SK-N-DZ (cell line): ENCODE data around the gene PPP4R1.

ENCODE experiments used
- DNase-seq: peaks from one replicate; pipeline ENCODE4 v3.0.0-alpha.2; 2015; ENCODE audit warnings: low spot score

PPP4R1 gene

DNA sequence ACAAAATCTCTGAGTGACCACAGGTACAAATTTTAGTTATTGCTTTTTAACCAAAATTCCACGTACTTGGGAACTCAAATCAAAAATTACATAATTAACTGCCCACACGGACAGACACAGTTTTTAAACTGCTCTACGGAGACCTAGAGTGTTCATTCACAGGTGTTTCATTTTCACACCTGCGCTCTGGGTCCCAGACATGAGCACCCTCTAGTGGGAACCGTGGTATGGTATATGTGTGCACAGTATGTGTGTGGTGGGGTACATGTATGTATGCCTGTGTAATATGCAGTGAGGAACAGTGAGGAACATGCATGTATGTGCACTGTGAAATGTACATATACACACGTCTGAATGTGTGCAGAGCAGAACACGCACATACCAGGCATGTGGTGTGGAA lies 65.0 kb downstream of the PPP4R1 start:
- DNase-seq: no peak

DNA sequence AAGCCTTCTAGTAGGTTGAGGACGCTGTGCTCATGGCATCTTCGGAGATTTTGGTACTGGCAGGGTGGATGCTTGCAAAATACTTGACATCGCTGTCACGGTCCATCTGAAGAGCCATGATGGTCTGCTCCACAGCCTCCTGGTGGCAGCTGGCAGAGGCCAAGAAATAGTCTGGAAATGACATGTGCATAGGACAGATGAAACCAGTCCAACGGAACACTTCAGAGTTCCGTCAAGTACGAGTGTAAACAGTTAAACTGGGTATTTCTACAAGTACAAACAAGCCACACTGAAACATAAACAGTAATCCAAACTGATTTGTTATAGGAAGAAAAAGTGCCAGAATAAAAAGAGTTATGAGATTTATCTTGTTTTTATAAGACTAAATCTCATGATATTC lies 66.6 kb downstream of the PPP4R1 start:
- no peak for DNase-seq

DNA sequence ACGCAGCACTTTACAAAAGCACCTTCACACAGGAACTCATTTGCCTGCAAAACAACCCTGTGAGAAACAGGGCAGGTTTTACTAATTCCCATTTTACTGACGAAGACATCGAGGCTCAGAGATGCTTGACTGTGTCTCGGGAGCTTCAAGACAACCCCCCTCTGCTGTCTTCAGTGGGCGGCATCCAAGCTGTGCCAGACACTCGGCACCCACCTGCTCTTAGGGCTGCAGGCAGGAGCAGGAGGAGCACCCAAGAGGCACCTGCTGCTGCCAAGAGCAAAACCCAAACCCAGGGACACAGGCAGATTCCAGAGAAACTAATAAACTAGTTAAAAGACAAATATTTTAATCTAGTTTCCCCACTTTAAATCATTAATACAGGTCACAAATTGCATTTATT lies 67.9 kb downstream of the PPP4R1 start:
- no peak for DNase-seq

DNA sequence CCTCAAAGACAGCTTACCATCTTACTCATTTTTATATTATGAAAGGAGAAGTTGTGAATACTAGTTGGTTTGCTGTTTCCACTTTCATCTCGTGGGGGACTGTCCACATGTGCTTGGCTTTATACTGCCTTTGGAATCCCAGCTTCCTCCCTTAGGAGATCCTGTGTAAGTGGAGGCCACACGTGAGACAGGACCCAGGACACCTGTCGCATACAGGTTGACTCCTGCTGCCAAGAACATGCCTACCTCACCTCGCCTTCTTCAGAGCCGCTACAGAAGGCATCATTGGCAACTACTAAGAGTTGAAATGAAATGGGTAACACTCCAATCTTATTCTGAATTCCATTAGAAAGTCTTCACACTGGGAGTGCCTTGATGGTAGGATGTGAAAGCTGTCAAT lies 69.3 kb downstream of the PPP4R1 start:
- DNase-seq: no peak

DNA sequence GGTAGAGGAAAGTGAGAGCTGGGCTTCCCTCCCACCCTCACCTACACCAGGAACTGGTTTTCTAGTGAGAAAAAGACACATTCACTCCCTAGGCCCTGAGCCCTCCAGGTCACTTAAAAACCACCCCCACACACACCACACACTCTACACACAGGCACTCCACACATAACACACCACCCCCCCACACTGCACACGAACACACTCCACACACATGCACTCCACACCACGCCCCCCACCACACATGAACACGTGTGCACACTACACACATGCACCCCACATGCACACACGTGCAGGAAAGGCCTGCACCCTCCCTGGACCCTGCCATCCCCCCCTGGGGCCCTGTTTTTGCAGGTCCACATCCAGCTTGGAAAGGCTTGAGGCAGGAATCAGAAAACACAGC lies 71.4 kb downstream of the PPP4R1 start:
- no peak for DNase-seq

DNA sequence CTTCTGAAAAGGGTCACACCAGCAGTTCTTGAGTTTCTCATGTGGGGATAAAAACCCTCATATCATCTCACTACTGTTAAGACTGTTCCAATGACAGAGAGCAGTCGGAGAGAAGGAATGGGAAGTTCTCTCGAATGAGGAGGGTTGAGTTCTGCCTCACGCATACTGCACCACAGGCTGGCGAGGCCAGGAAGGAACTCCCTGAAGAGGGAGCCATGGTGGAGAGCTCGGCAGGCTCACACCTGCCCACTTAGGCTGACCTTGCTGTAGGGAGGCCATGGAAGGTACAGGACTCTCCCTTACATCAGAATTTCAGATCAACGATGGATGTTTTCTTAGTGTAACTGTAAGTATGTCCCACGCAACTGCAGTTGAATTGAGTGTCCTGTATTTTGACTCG lies 74.4 kb downstream of the PPP4R1 start:
- DNase-seq: no peak

DNA sequence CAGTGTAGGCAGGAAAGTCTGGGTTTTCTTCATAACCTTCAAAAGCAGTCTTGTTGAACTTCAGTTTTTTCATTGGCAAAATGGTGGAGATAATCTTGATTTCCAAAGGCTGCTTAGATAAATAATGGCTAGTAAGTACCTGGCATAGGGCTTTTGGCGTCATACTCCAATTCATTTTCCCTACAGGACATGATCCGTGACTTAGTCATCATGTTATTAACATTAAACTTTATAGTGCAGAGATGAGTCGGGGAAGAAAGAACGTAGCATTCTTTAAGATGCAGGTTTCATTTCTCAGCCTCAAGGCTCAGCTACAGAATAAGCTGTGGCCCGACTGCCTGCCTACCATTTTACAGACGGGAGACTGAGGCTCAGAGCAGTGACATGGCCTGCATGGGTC lies 75.1 kb downstream of the PPP4R1 start:
- DNase-seq: no peak

DNA sequence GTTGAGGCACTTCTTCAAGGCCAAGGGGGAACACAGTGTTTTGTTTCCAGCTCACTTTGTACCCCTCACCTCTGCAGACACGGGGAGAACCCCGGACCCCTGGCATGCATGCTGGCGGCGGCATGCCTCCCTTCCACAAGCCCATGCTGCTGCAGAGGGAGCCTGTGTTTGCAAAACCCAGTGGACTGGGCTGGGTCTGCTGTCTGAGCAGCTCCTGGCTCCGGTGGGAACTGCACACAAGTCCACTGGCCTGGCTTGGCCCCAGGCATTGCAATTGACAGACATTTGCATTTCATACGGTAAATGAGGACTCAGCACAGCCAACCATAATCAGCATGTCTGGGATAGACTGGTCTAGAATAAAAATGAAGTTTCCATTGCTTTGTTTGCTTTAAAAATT lies 76.7 kb downstream of the PPP4R1 start:
- DNase-seq: no peak

DNA sequence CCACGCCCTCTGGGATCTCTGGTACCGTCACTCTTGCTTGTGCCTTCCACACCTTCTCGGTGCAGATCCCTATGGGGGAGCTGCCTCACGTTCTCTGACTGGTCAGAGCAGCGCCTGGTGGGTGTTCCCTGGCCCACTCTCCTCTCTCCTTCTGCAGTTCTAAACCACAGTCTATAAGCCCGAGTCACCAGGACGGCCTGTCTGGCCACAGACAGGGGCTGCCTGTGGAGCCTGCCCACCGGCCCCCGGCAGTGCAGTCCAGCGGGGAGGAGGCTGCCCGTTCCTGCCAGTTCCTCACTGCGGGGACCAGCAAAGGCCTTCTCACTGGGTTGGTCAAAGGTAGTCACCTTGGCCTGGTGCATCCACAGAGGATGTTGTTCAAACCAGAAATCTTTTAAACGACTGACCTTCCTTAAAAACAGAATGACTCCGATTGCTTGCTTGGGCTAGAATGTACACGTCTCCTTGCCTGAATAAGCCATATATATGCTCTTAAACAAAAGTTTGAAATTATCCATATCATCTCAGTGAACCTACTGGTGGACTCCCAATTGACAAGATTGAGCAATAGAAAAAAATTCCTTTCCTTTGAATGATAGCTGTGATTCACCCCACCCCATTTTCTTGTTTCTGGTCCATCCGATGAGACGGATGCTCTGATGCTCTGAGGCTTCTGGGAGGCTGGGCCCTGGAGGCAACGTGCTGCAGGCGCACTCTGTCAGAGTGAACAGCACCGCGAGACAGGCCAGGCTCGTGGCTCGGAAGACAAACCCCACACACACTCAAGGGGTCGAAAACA lies 77.8 kb downstream of the PPP4R1 start:
- no peak for DNase-seq

DNA sequence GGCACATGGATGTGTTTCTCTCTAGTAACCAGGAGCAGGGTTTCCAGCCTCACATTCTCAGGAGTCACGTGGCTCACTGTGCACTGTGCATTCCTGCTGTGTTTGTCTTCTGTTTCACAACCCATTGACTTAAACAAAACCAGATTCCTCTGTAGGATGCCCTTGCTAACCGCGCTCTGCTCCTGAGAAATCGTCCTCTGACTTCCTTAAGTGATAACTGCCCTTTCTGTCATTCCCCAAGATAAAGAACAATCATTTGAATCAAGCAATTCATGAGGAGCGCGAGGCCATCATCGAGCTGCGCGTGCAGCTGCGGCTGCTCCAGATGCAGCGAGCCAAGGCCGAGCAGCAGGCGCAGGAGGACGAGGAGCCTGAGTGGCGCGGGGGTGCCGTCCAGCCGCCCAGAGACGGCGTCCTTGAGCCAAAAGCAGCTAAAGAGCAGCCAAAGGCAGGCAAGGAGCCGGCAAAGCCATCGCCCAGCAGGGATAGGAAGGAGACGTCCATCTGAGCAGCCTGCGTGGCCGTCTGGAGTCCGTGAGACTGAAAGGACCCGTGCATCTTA lies 78.8 kb downstream of the PPP4R1 start:
- peak; percentile 35 for DNase-seq

DNA sequence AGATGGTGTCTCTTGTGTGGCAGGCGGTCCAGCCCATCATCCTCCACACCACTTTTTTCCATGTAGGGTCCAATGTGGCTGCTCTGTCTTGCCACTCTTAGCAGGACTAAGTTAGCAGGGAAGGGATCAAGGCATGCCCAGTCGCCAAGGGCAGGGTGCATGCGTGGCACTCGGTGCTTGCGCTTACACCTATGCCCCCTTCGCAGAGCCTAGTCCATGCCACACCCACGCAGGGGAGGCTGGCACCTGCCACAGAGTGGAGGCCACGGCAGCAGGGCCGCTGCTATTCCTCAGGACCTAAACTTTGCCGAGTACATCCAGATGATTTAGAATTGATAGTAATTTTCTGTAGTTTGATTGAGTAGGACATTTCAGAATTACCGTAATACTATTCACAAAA lies 79.5 kb downstream of the PPP4R1 start:
- DNase-seq: no peak

DNA sequence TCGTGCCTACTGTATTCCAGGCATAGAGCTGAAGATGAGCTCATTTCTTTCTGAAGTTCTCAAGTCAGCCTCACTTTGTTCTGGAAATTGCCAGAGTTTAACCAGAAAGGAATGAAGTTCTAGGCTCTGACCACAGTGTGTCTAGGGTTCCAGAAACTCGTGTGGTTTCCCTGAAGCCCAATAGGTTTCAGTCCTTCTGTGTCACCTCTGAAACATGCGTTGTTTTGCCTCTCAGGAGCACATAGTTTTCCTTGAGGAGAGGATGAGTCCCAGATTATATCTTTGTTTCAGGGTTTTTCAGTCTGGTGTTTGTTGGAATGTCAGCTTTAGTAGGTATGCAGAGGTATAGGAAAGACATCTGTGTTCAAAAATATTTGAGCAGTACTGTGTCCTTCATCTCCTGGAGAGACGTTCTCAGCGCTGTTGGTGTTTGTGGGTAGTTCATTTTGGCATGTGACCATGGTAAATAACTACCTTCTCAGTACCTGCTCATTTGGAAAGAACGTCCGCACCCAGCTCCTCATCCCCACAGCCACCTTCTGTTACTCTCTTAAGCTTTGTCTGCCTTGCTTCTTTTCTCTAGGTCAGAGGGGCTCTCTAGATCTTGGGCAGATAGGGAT lies 82.5 kb downstream of the PPP4R1 start:
- no peak for DNase-seq

DNA sequence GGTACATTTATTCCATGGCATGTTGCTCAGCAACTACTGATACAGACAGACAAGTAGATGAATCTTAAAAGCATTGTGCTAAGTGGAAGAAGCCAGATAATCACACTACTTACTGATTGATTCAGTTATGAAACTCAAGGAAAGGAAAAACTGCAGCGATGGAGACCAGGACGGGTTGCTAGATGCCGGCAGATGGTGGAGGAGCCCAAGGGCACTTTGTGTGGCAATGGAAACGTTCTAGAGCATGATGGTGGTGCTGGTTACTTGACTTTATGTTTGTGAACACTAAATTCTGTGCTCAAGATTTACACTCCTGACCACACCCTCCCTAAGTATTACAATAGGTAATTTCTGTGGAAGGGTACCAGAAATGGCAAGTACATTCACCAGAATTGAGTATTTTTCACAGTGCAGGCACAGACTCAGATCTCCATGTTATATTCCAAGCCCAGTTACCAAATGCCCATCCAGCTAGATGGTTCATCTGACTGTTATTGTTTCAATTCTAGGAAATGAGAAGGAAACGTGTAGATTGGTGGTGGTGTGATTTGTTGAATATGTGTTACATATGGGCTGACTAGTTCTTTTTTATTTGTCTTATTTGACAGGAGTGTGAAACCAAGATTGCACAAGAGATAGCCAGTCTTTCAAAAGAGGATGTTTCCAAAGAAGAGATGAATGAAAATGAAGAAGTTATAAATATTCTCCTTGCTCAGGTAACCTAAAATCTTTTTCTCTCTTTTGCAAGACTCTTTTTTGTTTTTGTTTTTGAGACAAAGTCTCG lies 83.9 kb downstream of the PPP4R1 start:
- DNase-seq: no peak

DNA sequence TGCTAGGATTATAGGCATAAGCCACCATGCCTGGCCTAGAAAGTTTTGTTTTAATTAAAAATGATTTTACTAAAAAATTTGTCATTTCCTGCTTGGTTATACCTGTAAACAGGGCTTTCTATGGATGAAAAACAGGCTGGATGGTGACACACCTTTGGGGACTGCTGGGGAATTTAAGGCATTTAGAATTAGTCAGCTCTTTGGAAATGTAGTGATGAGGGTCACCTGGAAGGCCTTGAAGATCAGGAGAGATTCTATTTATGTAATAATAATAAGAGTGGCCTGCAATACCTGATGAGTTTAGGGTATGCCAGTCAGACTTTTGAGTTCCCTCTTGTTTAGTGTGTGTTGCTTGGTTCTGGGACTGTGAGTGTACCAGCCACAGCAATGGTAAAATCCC lies 87.9 kb downstream of the PPP4R1 start:
- DNase-seq: no peak

DNA sequence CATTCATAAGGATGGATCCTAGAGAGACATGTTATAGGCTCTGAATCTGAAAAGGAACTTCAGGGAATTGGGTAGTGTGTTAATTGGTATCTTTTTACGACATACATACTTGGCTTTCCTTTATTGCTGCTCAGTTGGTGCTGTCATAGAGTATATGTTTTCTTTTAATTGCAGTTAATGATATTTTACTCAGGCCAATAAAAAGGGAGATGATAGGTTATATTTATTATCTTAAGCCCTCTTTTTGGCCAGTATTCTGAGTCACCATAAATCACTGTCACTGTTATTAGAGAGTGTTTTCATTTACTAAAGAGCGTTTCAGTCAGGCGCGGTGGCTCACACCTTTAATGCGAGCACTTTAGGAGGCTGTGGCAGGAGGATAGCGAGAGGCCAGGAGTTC lies 91.4 kb downstream of the PPP4R1 start:
- no peak for DNase-seq

DNA sequence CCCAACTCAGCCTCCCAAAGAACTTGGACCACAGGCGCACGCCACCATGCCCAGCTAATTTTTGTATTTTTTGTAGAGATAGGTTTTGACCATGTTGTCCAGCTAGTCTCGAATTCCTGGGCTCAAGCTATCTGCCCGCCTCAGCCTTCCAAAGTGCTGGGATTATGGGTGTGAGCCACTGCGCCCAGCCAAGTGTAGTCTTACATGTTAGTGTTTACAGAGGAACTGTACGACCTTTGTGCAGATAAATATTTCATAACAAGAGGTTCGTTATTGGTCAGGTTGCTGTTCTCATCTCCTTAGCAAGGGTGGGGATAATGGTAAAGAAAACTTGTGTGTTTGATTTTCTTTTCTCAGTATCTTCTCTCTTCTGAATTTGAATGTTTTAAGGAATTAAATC lies 92.6 kb downstream of the PPP4R1 start:
- DNase-seq: no peak

DNA sequence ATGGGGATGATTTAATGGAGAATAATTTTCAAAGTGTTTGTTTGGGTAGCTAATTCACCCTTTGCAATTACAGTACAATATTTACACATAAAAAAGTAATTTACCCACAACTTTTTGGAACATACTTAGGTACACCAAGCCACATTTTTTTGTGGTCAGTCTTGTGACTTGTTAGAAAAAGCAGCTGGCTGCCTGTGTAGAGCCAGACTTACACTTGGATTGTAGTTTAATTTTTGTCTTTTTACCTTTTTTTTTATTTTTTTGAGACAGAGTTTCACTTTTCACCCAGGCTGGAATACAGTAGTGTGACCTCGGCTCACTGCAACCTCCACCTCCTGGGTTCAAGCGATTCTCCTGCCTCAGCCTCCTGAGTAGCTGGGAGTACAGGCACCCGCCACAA lies 93.7 kb downstream of the PPP4R1 start:
- no peak for DNase-seq

DNA sequence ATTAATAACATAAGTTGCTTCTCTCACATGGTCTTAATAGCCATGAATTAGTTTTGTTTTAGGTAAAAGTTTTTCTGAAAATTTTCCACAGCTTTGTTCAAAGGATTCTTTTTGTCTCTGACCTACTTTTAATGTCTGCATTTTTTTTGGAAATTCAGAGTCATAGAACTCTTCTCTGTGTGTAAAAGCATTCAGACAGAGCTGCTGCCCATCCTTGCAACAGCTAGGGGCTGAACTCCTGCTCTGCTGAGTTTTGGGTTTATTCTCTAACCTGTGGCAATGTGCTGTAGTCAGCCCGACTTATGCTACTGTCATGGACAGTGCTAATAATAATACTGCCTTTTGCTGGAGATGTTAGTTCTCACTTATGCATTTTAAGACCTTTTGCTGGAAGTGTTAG lies 95.0 kb downstream of the PPP4R1 start:
- no peak for DNase-seq

DNA sequence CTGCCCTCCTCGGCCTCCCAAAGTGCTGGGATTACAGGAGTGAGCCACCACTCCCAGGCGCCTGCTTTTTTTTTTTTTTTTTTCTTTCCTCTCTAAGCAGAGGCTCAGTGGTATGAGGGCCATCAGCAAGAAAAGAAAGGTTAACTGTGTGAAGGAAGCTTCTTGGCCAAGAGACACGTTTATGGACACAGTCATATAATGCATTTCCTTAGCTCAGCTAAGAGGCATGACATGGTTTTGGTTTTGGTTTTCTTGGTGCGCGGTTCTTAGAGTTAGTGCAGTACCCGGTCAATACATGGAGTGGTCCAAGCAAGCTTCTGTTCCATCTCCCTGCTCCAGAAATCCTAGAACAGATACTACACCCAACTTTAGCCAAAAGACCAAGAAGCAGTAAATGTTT lies 96.5 kb downstream of the PPP4R1 start:
- DNase-seq: no peak

DNA sequence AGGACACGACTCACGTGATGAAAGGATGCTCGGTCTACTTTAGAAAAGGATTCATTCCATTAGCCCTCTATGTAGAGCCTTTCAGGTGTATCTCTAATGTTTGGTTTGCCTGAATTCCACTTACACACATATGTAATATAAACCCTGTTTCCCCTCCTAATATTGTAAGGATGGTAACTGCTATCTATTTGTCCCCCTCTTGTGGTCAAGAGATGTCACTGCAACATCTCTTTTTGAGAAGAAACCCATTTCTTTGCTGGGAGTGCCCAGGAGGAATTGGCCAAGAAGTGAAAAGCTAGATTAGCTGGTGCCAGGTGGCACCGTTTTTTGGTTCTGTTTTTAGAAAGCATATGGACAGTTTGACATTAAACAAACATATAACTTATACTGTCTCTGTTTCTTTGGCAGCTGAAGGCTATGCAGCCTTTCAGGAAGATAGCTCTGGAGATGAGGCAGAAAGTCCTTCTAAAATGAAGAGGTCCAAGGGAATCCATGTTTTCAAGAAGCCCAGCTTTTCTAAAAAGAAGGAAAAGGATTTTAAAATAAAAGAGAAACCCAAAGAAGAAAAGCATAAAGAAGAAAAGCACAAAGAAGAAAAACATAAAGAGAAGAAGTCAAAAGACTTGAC lies 97.8 kb downstream of the PPP4R1 start:
- peak; percentile 38 for DNase-seq

DNA sequence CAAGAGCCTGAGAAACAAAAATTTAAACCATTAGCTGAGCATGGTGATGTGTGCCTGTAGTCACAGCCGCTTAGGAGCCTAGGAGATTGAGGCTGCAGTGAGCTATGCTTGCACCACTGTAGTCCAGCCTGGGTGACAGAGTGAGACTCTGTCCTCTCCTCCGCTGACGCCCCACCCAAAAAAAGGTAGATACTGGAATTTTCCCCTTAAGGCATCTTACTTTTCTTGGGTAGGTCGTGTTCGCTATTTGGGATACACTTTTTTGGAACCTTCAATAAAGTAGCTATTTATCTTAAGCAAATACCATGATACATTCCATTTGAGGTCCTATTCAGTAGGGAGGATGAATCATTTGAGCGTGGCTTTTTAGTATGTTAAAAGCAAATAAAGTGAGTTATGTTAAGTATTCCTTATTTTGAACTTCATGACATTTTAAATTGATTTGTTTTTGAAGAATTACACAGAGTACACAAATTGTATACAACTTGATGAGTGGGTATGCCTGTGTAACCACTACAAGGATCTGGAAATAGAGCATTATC lies 100.3 kb downstream of the PPP4R1 start:
- DNase-seq: no peak
